GM18907 (cell line): Measurements from ENCODE around the gene AKAP17A.
A peak's percentile ranks its signal among the peaks of the same experiment; 100 is the strongest.
"Not testable (repeated sequence)": the region's sequence is repeated elsewhere in the genome, so short reads cannot be mapped to it uniquely, and the experiment has no call there.

Experiments used
- ATAC-seq: cut with Tn5 transposase; IDR thresholded peaks from one replicate; pipeline ENCODE4 v1.9.1; 2021; ENCODE audit warnings: mild to moderate bottlenecking, moderate library complexity; ENCODE audit not compliant: unreplicated experiment

The AKAP17A gene, protein sequence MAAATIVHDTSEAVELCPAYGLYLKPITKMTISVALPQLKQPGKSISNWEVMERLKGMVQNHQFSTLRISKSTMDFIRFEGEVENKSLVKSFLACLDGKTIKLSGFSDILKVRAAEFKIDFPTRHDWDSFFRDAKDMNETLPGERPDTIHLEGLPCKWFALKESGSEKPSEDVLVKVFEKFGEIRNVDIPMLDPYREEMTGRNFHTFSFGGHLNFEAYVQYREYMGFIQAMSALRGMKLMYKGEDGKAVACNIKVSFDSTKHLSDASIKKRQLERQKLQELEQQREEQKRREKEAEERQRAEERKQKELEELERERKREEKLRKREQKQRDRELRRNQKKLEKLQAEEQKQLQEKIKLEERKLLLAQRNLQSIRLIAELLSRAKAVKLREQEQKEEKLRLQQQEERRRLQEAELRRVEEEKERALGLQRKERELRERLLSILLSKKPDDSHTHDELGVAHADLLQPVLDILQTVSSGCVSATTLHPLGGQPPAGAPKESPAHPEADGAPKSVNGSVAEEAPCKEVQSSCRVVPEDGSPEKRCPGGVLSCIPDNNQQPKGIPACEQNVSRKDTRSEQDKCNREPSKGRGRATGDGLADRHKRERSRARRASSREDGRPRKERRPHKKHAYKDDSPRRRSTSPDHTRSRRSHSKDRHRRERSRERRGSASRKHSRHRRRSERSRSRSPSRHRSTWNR

DNA sequence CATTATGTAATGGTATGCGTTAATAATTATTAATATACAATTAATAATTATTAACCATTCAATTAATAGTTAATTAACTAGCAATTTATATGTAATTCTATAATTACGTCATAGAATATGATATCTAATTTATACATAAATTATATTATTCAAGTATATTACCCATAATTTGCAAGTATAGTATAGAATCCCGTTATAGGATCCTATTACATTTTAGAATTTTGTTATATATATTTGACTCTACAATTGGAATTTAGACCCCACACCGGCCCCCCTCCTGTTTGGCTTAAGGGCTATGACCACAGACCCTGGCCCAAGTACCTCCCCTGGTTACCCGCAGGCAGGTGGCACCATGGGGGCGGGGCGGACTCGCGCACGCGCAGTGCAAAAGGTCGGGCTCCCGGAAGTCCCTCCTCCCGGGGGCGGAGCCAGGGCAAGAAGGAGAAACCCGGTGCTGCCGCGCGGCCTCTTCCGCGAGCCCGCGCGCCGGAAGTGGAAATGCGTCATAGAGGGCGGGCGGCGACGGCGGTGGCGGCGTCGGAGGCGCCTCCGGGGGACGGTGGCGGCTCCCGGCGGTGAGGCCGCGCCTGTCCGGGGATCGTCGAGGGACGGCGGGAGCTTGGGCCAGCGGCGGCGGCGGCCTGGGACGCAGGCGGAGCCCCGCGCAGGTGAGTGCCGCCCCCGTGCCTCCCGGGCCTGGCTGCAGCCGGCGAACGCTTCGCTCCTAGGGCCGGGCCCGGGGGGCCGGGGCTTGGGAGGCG is at the start of gene AKAP17A:
Gene AKAP17A, plus strand, starts transcription at position 503 of the 761 bp plus-strand sequence. CDS start 1,859 bp downstream, outside the sequence.
- ATAC-seq: peak; percentile 86

DNA sequence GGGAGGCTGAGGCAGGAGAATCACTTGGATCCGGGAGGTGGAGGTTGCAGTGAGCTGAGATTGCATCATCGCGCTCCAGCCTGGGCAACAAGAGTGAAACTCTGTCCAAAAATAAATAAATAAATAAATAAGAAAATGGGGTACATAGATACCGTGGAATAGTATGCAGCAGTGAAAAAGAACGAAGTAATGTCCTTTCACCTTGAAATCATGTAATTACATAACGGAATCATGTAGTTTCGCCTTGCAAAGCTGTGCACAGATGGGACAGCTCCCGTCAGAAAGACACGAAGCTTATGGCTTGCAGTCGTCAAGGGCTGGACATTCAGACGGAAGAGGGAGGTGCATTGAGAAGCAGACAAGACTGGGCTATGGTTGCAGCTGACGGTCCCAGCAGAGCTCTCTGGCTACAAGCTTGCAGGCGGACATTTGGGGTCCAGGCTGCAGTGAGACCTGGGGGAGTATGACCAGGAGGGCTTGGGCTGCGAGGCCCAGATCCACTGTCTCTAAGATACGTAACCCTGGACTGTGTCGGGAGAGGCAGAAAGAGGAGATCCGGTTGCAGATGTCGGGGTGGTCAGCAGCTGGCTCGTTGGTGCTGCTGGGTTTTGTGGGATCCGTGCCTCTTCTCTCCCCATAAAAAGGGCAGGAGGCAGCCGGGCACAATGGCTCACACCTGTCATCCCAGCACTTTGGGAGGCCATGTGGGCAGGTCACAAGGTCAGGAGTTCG is 48.2 kb upstream of the AKAP17A start:
- no peak for ATAC-seq

DNA sequence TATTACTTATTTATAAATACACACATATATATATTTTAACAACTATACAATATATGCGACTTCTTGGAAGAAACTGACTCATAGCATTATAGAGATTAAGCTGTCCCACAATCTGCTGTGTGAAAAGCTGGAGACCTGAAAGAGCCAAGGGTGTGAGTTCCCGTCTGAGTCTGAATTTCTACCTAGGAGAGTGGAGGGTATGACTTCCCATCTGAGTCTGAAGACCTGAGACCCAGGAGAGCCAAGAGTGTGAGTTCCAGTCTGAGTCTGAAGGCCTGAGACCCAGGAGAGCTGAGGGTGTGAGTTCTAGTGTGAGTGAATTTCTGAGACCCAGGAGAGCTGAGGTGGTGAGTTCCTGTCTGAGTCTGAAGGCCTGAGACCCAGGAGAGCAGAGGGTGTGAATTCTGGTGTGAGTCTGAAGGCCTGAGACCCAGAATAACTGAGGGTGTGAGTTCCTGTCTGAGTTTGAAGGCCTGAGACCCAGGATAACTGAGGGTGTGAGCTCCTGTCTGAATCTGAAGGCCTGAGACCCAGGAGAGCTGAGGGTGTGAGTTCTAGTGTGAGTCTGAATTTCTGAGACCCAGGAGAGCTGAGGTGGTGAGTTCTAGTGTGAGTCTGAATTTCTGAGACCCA is 45.5 kb upstream of the AKAP17A start:
- no peak for ATAC-seq

DNA sequence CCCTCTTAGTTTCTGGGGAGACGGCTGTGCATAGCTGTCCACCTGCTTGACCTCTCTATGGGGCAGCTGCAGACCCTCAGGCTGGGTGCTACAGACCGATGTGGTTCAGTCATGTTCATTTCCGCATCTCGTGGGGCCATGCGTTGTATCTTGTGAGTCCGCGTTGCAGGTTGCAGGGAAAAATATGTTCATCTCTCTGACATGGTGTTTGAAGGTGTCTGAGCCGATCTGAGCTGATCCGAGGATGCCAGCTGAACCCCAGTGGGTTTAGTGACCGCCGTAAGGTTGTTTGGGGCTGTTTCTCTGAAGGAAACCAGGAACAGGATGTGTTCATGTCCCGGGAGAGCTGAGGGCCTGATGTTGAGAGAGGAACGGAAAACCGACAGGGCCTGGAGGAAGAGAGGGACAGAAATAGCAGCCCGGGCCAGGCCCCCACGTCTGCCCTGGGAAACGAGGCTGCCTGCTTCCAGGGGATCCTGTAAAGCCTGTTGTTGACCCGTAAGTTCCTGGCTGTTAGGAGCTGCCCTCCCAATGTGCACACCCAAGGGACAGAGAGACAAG is 44.6 kb upstream of the AKAP17A start:
- ATAC-seq: no peak

- no peak for ATAC-seq
These were observed 39.4 kb upstream of the AKAP17A start for GRCh38 chrX:1551959-1552546.

GRCh38 chrX:1554469-1555210 is 36.8 kb upstream of the AKAP17A start:
- ATAC-seq: no peak

- ATAC-seq: no peak
These were observed 36.0 kb upstream of the AKAP17A start for GRCh38 chrX:1555370-1555769.

DNA sequence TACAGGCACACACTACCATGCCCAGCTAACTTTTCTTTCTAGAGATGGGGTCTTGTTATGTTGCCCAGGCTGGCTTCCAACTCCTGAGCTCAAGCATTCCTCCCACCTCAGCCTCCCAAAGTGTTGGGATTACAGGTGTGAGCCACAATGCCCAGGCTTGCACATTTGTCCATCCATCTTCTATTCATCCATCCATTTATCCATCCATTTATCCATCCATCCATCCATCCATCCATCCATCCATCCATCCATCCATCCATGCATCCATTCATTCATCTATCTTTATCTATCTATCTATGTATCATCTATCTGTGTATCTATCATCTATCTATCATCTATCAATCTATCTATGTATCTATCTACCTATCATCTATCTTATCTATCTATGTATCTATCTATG is 34.0 kb upstream of the AKAP17A start:
- ATAC-seq: not testable (repeated sequence)

- ATAC-seq: no peak
These were observed 32.5 kb upstream of the AKAP17A start for GRCh38 chrX:1558761-1559468.

GRCh38 chrX:1561164-1561563 is 30.2 kb upstream of the AKAP17A start:
- no peak for ATAC-seq

GRCh38 chrX:1564077-1564476 is 27.3 kb upstream of the AKAP17A start:
- not testable (repeated sequence) for ATAC-seq

DNA sequence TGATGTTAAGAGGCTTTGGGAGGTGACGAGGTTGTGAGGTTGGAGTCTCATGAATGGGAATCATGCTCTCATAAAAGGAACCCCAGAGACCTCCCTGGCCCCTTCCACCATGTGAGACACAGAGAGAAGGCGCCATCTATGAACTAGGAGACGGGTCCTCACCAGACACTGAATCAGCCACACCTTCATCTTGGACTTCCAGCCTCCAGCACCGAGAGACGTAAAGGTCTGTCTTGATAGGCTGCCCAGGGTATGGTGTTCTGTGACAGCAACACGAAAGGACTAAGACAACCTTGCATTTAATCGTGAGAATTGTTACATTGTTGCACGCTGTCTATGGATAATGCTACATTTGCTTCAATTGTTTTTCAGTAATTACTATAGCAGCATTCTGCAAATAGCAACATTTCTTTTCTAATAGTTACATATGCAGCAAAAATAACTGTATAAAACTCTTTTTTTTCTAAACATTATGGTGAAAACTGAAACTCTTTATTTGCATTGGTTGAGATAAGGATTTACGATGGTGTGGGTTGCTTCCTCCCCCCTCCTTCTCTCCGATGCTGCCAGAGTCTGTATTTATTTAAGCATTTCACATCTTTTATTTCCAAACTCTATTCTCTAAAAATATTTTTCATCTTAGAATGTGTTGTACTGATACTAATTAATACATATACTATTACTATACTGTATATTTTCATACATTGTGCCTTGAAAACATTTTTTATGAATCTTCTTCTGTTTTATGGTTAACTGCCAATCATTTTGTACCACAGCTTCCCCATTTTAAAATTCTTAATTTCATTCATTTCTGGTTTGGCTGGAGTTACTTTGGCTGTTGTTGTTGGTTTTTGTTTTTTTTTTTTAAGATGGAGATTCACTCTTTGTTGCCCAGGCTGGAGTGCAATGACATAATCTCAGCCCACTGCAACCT is 26.4 kb upstream of the AKAP17A start:
- ATAC-seq: peak; percentile 58

DNA sequence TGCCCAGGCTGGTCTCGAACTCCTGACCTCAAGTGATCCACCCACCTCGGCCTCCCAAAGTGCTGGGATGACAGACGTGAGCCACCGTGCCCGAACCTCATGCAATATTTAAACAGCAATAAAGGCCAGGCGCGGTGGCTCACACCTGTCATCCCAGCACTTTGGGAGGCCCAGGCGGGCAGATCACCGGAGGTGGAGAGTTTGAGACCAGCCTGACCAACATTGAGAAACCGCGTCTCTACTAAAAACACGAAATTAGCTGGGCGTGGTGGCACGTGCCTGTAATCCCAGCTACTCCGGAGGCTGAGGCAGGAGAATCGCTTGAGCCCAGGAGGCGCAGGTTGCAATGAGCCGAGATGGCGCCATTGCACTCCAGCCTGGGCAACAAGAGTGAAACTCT is 17.2 kb upstream of the AKAP17A start:
- not testable (repeated sequence) for ATAC-seq

DNA sequence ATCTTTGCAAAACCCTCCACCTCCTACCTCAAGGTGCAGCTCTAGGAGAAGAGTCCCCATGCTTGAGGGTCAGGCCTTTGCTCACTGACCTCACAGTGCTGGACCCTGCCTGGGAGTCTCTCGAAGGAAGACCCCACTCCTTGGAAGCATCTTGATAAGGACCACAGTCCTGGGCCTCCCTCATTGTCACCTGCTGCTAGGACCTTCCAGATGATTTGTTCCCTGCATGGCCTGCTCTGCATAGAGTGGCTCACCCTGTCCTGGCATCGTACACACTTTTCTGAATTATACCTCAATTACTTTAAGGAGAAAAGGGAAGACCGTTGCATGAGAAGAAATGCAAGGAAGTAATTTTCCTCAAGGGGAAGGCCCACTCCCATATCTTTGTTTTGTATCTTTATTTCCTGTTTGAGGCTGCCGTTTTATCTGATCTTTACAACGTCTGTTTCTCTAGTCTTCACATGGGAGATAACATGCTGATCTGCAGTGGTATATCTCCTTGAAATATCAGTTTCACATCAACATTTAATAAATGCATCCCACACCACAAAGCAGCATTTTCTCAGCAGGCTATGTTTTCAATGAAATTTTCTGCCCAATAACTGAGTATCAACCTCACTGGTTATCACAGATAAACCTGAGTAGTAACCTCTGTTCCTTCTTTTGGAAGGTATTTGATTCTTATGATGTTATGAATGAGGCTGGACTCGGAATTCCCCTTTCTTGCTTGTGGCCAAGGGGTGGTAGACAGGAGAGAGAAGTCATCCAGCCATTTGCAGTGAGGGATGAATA is 15.0 kb upstream of the AKAP17A start:
- ATAC-seq: no peak

DNA sequence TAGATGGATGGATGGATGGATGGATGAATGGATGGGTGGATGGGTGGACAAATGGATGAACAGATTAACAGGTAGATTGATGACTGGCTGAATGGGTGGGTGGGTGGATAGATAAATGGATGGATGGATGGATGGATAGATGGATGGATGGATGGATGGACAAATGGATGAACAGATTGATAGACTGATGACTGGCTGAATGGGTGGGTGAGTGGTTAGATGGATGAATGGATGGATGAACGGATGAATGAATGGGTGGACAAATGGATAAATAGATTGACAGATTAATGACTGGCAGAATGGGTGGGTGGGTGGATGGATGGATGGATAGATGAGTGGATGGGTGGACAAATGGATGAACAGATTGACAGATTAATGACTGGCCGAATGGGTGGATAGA is 13.6 kb upstream of the AKAP17A start:
- no peak for ATAC-seq

DNA sequence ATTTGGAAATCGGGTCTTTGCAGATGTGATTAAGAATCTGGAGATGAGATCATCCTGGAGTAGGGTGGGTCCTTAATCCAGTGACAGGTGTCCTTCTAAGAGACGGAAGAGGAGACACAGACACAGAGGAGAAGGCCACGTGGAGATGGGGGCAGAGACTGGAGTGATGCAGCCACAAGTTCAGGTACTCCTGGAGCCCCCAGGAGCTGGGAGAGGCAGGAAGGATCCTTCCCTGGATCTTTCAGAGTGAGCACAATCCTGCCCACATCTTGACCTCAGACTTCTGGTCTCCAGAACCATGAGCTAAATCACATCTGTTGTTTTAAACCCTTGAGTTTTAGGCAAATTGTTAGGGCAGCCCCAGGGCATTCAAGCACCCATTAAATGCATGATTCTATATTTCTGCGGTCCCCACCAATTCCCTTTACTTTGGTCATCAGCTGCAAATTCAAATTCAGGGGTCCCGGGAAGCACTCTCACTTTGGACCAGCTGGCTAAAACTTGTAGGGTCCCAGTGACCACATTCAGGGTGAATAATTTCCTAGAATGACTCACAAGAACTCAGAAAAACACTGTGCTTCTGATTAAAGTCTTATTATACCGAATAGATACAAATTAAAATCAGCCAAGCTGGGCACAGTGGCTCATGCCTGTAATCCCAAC is 12.8 kb upstream of the AKAP17A start:
- no peak for ATAC-seq
